ENCODE results near the gene RRP15.

Gene RRP15

DNA sequence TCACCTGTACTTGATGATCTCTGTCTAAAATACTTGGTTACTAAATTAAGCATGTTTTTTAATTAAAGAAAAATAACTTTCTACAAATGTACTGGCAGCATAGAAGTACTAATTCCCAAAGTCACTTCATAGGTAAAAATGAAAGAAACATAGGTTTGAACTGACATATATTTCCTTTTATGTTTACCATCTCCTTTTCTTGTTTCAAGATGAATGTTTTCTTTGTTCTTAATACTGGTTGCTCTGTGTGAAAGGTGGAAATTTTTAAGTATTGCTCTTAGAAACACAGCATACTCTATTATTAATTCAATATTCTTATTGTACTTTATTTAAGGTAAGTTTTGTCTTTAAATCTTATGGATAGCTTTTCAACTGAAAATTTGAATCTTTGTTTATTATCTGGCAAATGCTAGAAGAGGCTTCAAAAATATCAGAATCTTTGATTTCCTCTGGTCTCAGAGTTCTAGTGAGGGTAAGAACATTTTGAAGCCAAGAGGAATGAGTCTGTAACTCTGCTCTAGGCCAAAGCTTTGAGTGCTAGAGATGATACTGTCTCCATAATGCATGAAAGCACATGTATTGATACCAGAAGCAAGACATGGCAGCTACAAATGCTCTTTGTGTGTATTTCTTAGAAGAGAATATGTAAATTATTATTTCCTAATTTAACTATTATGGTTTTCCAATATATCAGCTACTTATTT lies 18.2 kb downstream of the RRP15 start:
- TF ChIP-seq FOXP2 (optimal IDR thresholded peaks at IDR 0.05; ENCODE audit: borderline replicate concordance, extremely low read depth, extremely low read length, insufficient read depth), result no peak
- TF ChIP-seq, protein P1, sequence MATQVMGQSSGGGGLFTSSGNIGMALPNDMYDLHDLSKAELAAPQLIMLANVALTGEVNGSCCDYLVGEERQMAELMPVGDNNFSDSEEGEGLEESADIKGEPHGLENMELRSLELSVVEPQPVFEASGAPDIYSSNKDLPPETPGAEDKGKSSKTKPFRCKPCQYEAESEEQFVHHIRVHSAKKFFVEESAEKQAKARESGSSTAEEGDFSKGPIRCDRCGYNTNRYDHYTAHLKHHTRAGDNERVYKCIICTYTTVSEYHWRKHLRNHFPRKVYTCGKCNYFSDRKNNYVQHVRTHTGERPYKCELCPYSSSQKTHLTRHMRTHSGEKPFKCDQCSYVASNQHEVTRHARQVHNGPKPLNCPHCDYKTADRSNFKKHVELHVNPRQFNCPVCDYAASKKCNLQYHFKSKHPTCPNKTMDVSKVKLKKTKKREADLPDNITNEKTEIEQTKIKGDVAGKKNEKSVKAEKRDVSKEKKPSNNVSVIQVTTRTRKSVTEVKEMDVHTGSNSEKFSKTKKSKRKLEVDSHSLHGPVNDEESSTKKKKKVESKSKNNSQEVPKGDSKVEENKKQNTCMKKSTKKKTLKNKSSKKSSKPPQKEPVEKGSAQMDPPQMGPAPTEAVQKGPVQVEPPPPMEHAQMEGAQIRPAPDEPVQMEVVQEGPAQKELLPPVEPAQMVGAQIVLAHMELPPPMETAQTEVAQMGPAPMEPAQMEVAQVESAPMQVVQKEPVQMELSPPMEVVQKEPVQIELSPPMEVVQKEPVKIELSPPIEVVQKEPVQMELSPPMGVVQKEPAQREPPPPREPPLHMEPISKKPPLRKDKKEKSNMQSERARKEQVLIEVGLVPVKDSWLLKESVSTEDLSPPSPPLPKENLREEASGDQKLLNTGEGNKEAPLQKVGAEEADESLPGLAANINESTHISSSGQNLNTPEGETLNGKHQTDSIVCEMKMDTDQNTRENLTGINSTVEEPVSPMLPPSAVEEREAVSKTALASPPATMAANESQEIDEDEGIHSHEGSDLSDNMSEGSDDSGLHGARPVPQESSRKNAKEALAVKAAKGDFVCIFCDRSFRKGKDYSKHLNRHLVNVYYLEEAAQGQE (IDR thresholded peaks at IDR 0.05; ENCODE audit: insufficient read depth in 1 of 2, low read depth in 2 of 2, low read length in 2 of 2), result no peak

DNA sequence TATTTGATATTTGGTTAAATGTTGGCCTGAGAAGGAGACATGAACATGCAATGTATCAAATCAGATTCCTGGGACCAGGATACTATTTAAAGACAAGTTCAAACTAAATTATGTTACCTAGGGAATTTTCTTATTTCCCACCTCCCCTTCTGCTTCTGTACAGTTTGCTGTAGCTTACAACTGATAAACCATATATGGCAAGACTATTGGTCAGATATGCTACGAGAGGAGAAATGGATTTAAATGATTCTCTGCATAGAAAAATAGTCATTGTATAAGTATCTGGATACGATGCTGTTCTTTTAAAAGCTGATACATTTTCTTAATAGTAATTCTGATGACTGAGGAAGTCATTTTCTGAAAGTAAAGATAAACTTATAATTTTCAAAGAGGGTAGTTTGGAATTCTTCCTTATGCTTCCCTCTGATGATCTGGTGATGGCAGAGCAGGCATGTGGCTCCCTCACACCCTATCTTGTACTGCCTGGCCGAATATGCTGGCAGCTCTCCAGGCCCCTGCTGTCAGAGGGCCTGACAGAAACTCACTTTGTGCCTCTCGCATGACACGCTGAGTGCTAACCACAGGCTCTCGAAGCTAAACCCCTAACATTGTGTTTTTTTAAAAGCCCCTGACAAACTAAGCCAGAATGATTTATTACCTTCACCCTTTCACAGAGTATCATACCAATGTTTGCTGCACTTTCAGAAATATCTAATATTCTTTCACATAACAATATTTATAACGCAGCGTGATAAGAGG lies 19.4 kb downstream of the RRP15 start:
- no peak for TF ChIP-seq POLR2AphosphoS5 (IDR thresholded peaks at IDR 0.05; ENCODE audit: low read depth, low read length)
- TF ChIP-seq SIN3A (IDR thresholded peaks at IDR 0.05; ENCODE audit: borderline replicate concordance, insufficient read depth, low read length), result no peak
- no peak for TF ChIP-seq TAF1 (IDR thresholded peaks at IDR 0.05; ENCODE audit: borderline replicate concordance, insufficient read depth, low read length)
- TF ChIP-seq FOXP2 (optimal IDR thresholded peaks at IDR 0.05; ENCODE audit: borderline replicate concordance, extremely low read depth, extremely low read length, insufficient read depth), result no peak
- TF ChIP-seq, protein P1 (IDR thresholded peaks at IDR 0.05; ENCODE audit: insufficient read depth in 1 of 2, low read depth in 2 of 2, low read length in 2 of 2), result no peak

DNA sequence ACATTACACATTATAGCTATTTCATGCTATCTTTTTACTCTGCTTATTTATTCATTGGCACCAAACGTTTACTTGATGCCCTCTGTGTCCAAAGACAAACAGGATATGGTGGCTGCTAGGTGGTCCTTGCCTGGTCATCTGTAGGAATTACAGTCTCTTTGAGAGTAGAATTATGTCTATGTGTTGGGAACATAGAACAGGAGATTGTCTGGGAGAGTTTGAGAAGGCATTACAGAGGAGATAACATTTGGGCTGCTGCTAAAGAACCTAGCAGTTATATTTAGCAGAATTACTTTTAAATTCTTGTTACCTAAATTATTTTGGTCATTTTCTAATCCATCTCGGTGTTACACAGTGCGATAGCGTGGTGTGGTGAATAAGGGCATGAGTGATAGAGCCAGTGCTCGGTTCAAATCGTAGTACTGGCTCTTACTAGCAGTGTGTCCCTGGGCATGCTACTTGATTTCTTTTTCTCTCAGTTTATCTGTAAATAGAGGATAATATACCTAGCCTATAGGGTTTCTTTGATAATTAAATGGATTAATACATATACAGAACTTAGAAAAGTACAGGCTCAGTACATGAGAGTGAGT lies 20.5 kb downstream of the RRP15 start:
- TF ChIP-seq POLR2AphosphoS5 (IDR thresholded peaks at IDR 0.05; ENCODE audit: low read depth, low read length), result no peak
- TF ChIP-seq SIN3A (IDR thresholded peaks at IDR 0.05; ENCODE audit: borderline replicate concordance, insufficient read depth, low read length), result no peak
- no peak for TF ChIP-seq TAF1 (IDR thresholded peaks at IDR 0.05; ENCODE audit: borderline replicate concordance, insufficient read depth, low read length)
- TF ChIP-seq FOXP2 (optimal IDR thresholded peaks at IDR 0.05; ENCODE audit: borderline replicate concordance, extremely low read depth, extremely low read length, insufficient read depth), result no peak
- TF ChIP-seq, protein P1 (IDR thresholded peaks at IDR 0.05; ENCODE audit: insufficient read depth in 1 of 2, low read depth in 2 of 2, low read length in 2 of 2), result no peak

DNA sequence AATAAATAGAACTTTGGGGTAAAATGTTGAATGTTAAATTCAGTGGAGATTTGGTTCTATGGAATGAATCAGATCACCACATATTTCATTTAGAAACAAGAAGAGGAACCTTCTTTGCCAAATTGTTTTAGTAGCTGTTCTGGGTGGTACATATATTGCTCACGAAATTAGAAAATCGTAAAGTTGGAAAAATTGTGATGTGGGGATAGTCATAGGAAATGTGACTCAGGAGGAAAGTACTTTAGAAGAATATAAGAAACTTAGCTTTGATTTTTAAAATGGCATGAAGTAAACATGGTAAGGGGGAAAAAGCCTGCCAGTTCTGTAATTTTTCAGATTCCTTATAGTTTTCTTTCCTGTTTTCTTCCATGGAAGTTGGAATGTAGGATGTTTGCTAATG lies 27.4 kb downstream of the RRP15 start:
- TF ChIP-seq POLR2AphosphoS5 (IDR thresholded peaks at IDR 0.05; ENCODE audit: low read depth, low read length) (no peak), TAF1 (IDR thresholded peaks at IDR 0.05; ENCODE audit: borderline replicate concordance, insufficient read depth, low read length) (no peak), SIN3A (IDR thresholded peaks at IDR 0.05; ENCODE audit: borderline replicate concordance, insufficient read depth, low read length) (no peak), FOXP2 (optimal IDR thresholded peaks at IDR 0.05; ENCODE audit: borderline replicate concordance, extremely low read depth, extremely low read length, insufficient read depth) (no peak)
- TF ChIP-seq, protein P1 (IDR thresholded peaks at IDR 0.05; ENCODE audit: insufficient read depth in 1 of 2, low read depth in 2 of 2, low read length in 2 of 2), result no peak

Data from PFSK-1 (cell line).